Pulmonary artery endothelial cell (primary cell): ENCODE measurements around the gene BTBD9. TPM values are rescaled to one million over a fixed set of nuclear protein-coding genes. Genes with fewer than 3 reads are reported as not detected.

ENCODE experiments used
- DNase-seq: peaks from one replicate; pipeline ENCODE4 v3.0.0-alpha.2; 2011; ENCODE audit warnings: low read depth, low spot score
- total RNA-seq: library from RNA; depleted of rRNA; stranded (reverse); fragments of >200 nt; gene quantifications from 2 replicates; pipeline ENCODE4 v1.2.3, GENCODE V29; 2014

Gene BTBD9
- total RNA-seq, 1 donor from 2014 or later: 7.6 TPM

GRCh38 chr6:38482466-38482865 is 157.3 kb downstream of the BTBD9 start:
- no peak for DNase-seq

- DNase-seq: no peak
Measured at GRCh38 chr6:38481851-38482250, 157.9 kb downstream of the BTBD9 start.

- DNase-seq: no peak
Measured at GRCh38 chr6:38481211-38481836, 158.4 kb downstream of the BTBD9 start.

GRCh38 chr6:38480036-38480435 is 159.7 kb downstream of the BTBD9 start:
- no peak for DNase-seq

- DNase-seq: no peak
Measured at GRCh38 chr6:38479331-38479730, 160.4 kb downstream of the BTBD9 start.

- no peak for DNase-seq
Measured at GRCh38 chr6:38477680-38478260, 162.0 kb downstream of the BTBD9 start.

GRCh38 chr6:38476888-38477287 is 162.8 kb downstream of the BTBD9 start:
- DNase-seq: no peak

GRCh38 chr6:38476141-38476540 is 163.6 kb downstream of the BTBD9 start:
- DNase-seq: no peak

- DNase-seq: no peak
Measured at GRCh38 chr6:38470548-38470947, 169.2 kb downstream of the BTBD9 start.

- DNase-seq: no peak
Measured at GRCh38 chr6:38467566-38467965, 172.2 kb downstream of the BTBD9 start.

- no peak for DNase-seq
Measured at GRCh38 chr6:38460186-38460585, 179.5 kb downstream of the BTBD9 start.

GRCh38 chr6:38459291-38459690 is 180.4 kb downstream of the BTBD9 start:
- DNase-seq: no peak

GRCh38 chr6:38453861-38454260 is 185.9 kb downstream of the BTBD9 start:
- DNase-seq: no peak

- no peak for DNase-seq
Measured at GRCh38 chr6:38452816-38453660, 186.7 kb downstream of the BTBD9 start.

- no peak for DNase-seq
Measured at GRCh38 chr6:38450717-38451116, 189.0 kb downstream of the BTBD9 start.

GRCh38 chr6:38445925-38446324 is 193.8 kb downstream of the BTBD9 start:
- no peak for DNase-seq

GRCh38 chr6:38445336-38445735 is 194.4 kb downstream of the BTBD9 start:
- no peak for DNase-seq

GRCh38 chr6:38443352-38444144 is 196.2 kb downstream of the BTBD9 start:
- DNase-seq: no peak

GRCh38 chr6:38438097-38438496 is 201.6 kb downstream of the BTBD9 start:
- no peak for DNase-seq

GRCh38 chr6:38436726-38437465 is 202.8 kb downstream of the BTBD9 start:
- peak; percentile 40 for DNase-seq

- DNase-seq: no peak
Measured at GRCh38 chr6:38435330-38435729, 204.4 kb downstream of the BTBD9 start.
